WTC11 (cell line): ENCODE data around the gene RPS15. TPM values are rescaled to one million over a fixed set of nuclear protein-coding genes. Genes with fewer than 3 reads are reported as not detected.
A peak's percentile ranks its signal among the peaks of the same experiment; 100 is the strongest.

Source experiments
- ATAC-seq: fragments of 200-7000 bp; cut with Tn5 transposase; 2 replicates; pipeline ENCODE4 v1.10.0; 2021; ENCODE audit warnings: mild to moderate bottlenecking, moderate library complexity
- CTCF ChIA-PET: fragments of 300-600 bp; sonication (Branson Sonifier 250); formaldehyde crosslinking; loops from one replicate; lab custom pipeline; 2021; ENCODE audit warnings: antibody characterized with exemption; lab: Charles Lee
- POLR2A ChIA-PET: fragments of 350-600 bp; sonication (Branson Sonifier 250); formaldehyde crosslinking; loops from one replicate; lab custom pipeline; 2021; ENCODE audit warnings: antibody characterized with exemption; lab: Charles Lee
- DNase-seq: peaks from one replicate; pipeline ENCODE4 v3.0.0; 2021; ENCODE audit warnings: low spot score
- H3K27ac Mint-ChIP-seq: 2 replicates; pipeline ENCODE4 v1.8.0; 2021; ENCODE audit warnings: mixed read lengths
- H3K27me3 Mint-ChIP-seq: 2 replicates; pipeline ENCODE4 v1.8.0; 2021; ENCODE audit warnings: low read depth, mild to moderate bottlenecking, moderate library complexity, mixed read lengths
- H3K36me3 Mint-ChIP-seq: 2 replicates; pipeline ENCODE4 v1.8.0; 2021; ENCODE audit warnings: mixed read lengths
- H3K4me1 Mint-ChIP-seq: 2 replicates; pipeline ENCODE4 v1.8.0; 2022; ENCODE audit warnings: mixed read lengths
- H3K4me3 Mint-ChIP-seq: 2 replicates; pipeline ENCODE4 v1.8.0; 2021; ENCODE audit warnings: mild to moderate bottlenecking, moderate library complexity, mixed read lengths
- H3K9me3 Mint-ChIP-seq: 2 replicates; pipeline ENCODE4 v1.8.0; 2021; ENCODE audit warnings: mixed read lengths
- HMGXB4 ChIP-seq: sonication (generic); formaldehyde crosslinking; IDR thresholded peaks from 2 replicates; pipeline ENCODE4 v1.8.1; 2023; ENCODE audit warnings: mild to moderate bottlenecking, moderate library complexity, missing genetic modification reagents
- NFE2L1 ChIP-seq: sonication (generic); formaldehyde crosslinking; IDR thresholded peaks from 2 replicates; pipeline ENCODE4 v1.8.1; 2023; ENCODE audit warnings: missing genetic modification reagents
- NFYB ChIP-seq: sonication (generic); formaldehyde crosslinking; conservative IDR thresholded peaks from 2 replicates; pipeline ENCODE4 v1.8.0; 2022; ENCODE audit warnings: low read depth, missing genetic modification reagents
- NR2C2 ChIP-seq: sonication (generic); formaldehyde crosslinking; IDR thresholded peaks from 2 replicates; pipeline ENCODE4 v1.8.0; 2022; ENCODE audit warnings: mild to moderate bottlenecking, missing genetic modification reagents
- NR3C1 ChIP-seq: sonication (generic); formaldehyde crosslinking; conservative IDR thresholded peaks from 2 replicates; pipeline ENCODE4 v1.8.1; 2023; ENCODE audit warnings: low read depth, mild to moderate bottlenecking, missing genetic modification reagents
- RELA ChIP-seq: sonication (generic); formaldehyde crosslinking; IDR thresholded peaks from 2 replicates; pipeline ENCODE4 v1.8.1; 2022; ENCODE audit warnings: missing genetic modification reagents, mild to moderate bottlenecking, borderline replicate concordance
- ZNF263 ChIP-seq: sonication (generic); formaldehyde crosslinking; IDR thresholded peaks from 2 replicates; pipeline ENCODE4 v1.8.1; 2022; ENCODE audit warnings: low read depth, mild to moderate bottlenecking, moderate library complexity, missing genetic modification reagents
- ZNF396 ChIP-seq: fragments of 250-450 bp; sonication (Bioruptor Pico); IDR thresholded peaks from 2 replicates; pipeline ENCODE4 v1.8.0; 2021; ENCODE audit warnings: mild to moderate bottlenecking, moderate library complexity, borderline replicate concordance
- ZNF416 ChIP-seq: fragments of 250-450 bp; sonication (Bioruptor Pico); IDR thresholded peaks from 2 replicates; pipeline ENCODE4 v1.9.0; 2021; ENCODE audit warnings: mild to moderate bottlenecking, inconsistent platforms
- ZNF423 ChIP-seq: fragments of 250-450 bp; sonication (Bioruptor Pico); IDR thresholded peaks from 2 replicates; pipeline ENCODE4 v2.1.2; 2022; ENCODE audit warnings: mild to moderate bottlenecking, moderate library complexity
- total RNA-seq: library from RNA; stranded (reverse); gene quantifications from 3 replicates; pipeline ENCODE4 v1.2.3, GENCODE V29; 2021
- TF ChIP-seq, protein P1 (sequence below): sonication (generic); formaldehyde crosslinking; IDR thresholded peaks from 2 replicates; pipeline ENCODE4 v1.8.0; 2023; ENCODE audit warnings: missing genetic modification reagents, mild to moderate bottlenecking, borderline replicate concordance
- TF ChIP-seq, protein P2 (sequence below): sonication (generic); formaldehyde crosslinking; IDR thresholded peaks from 2 replicates; pipeline ENCODE4 v1.8.1; 2023; ENCODE audit warnings: mild to moderate bottlenecking, missing genetic modification reagents, moderate library complexity
- TF ChIP-seq, protein P3 (sequence below): sonication (generic); formaldehyde crosslinking; IDR thresholded peaks from 2 replicates; pipeline ENCODE4 v1.8.0; 2022; ENCODE audit warnings: mild to moderate bottlenecking, missing genetic modification reagents
- TF ChIP-seq, protein P4 (sequence below): sonication (generic); formaldehyde crosslinking; conservative IDR thresholded peaks from 2 replicates; pipeline ENCODE4 v1.8.1; 2022; ENCODE audit warnings: mild to moderate bottlenecking, missing genetic modification reagents
- TF ChIP-seq, protein P5 (sequence below): sonication (generic); formaldehyde crosslinking; IDR thresholded peaks from 2 replicates; pipeline ENCODE4 v1.8.0; 2022; ENCODE audit warnings: mild to moderate bottlenecking, missing genetic modification reagents
- TF ChIP-seq, protein P6 (sequence below): sonication (generic); formaldehyde crosslinking; IDR thresholded peaks from 2 replicates; pipeline ENCODE4 v1.8.1; 2022; ENCODE audit warnings: low read depth, mild to moderate bottlenecking, moderate library complexity, missing genetic modification reagents, borderline replicate concordance

The RPS15 gene
- total RNA-seq, 1 experiment from 2014 or later: 1,932 TPM

- ChIA-PET CTCF (interaction anchor here (0.9 kb wide), 1 partner anchor 143 kb away, joined by 3 read pairs; no protein-coding TSS in a partner anchor), POLR2A (interaction anchor here (1.0 kb wide), 1 partner anchor 27 kb away, joined by 3 read pairs; no protein-coding TSS in a partner anchor)
- H3K27ac Mint-ChIP-seq: peak overlapping the region; percentile 96
- TF ChIP-seq, protein P1, sequence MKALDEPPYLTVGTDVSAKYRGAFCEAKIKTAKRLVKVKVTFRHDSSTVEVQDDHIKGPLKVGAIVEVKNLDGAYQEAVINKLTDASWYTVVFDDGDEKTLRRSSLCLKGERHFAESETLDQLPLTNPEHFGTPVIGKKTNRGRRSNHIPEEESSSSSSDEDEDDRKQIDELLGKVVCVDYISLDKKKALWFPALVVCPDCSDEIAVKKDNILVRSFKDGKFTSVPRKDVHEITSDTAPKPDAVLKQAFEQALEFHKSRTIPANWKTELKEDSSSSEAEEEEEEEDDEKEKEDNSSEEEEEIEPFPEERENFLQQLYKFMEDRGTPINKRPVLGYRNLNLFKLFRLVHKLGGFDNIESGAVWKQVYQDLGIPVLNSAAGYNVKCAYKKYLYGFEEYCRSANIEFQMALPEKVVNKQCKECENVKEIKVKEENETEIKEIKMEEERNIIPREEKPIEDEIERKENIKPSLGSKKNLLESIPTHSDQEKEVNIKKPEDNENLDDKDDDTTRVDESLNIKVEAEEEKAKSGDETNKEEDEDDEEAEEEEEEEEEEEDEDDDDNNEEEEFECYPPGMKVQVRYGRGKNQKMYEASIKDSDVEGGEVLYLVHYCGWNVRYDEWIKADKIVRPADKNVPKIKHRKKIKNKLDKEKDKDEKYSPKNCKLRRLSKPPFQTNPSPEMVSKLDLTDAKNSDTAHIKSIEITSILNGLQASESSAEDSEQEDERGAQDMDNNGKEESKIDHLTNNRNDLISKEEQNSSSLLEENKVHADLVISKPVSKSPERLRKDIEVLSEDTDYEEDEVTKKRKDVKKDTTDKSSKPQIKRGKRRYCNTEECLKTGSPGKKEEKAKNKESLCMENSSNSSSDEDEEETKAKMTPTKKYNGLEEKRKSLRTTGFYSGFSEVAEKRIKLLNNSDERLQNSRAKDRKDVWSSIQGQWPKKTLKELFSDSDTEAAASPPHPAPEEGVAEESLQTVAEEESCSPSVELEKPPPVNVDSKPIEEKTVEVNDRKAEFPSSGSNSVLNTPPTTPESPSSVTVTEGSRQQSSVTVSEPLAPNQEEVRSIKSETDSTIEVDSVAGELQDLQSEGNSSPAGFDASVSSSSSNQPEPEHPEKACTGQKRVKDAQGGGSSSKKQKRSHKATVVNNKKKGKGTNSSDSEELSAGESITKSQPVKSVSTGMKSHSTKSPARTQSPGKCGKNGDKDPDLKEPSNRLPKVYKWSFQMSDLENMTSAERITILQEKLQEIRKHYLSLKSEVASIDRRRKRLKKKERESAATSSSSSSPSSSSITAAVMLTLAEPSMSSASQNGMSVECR (CRISPR knock-in tag): no peak; the same call in 1 of the 2 replicates
- 0 out of 2 replicates have a peak, but pooled peaks have one; percentile 36 for TF ChIP-seq ZNF263 (CRISPR knock-in tag)
- TF ChIP-seq, protein P2, sequence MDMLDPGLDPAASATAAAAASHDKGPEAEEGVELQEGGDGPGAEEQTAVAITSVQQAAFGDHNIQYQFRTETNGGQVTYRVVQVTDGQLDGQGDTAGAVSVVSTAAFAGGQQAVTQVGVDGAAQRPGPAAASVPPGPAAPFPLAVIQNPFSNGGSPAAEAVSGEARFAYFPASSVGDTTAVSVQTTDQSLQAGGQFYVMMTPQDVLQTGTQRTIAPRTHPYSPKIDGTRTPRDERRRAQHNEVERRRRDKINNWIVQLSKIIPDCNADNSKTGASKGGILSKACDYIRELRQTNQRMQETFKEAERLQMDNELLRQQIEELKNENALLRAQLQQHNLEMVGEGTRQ (CRISPR knock-in tag): no peak
- no peak for TF ChIP-seq NR2C2 (CRISPR knock-in tag)
- H3K27me3 Mint-ChIP-seq: no peaks in the 10 kb centered on the region; the same call in 1 of the 2 replicates
- H3K4me3 Mint-ChIP-seq: peak overlapping the region; percentile 95
- H3K4me1 Mint-ChIP-seq: peaks cover 51% of the 10 kb centered on the region
- ATAC-seq (no peak), DNase-seq (no peak)
- no peaks in the 10 kb centered on the region for H3K9me3 Mint-ChIP-seq
- H3K36me3 Mint-ChIP-seq: peaks cover 24% of the 10 kb centered on the region
These were observed 28.8 kb upstream of the RPS15 start for GRCh38 chr19:1409204-1410005.

DNA sequence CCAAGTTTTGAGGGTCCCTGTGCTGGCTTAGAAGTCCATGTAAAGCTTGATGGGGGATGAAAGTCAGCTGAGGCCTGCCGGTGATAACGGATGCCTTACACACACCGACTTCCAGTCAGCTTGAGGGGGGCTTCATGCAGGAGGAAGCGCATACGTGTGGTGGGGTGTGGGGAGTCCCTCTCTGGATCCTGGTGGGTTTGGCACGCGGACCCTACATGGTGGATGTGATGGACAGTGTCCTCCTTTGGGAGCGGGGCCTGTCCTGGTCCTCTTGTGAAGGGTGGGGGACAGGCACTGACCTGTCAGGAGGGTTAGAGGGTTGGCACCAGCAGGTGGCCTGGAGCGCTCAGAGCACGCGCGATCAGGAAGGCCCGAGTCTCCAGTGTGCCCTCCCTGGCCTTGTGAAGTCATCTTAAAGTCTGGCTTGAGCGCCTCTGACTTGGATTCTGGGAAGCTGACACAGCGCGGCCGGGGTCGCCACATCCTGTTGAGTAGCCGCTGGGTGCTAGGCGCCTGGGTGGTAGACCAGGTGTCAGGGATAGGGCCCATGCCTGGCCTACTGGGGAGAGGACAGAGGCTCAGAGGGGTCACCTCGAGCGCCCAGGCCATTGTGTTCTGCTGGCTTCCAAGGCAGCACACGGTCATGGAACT lies 27.9 kb upstream of the RPS15 start:
- Mint-ChIP-seq H3K4me1 (peaks cover 57% of the 10 kb centered on the region), H3K36me3 (peaks cover 24% of the 10 kb centered on the region), H3K9me3 (no peaks in the 10 kb centered on the region), H3K27me3 (no peaks in the 10 kb centered on the region), H3K27ac (peak overlapping the region; percentile 95), H3K4me3 (peak overlapping the region; percentile 95)
- ATAC-seq (no peak), DNase-seq (no peak)
- TF ChIP-seq NR2C2 (CRISPR knock-in tag) (no peak), NFE2L1 (no peak)
- ChIA-PET POLR2A (no interaction called here), CTCF (interaction anchor here (0.9 kb wide), 1 partner anchor 144 kb away, joined by 3 read pairs; no protein-coding TSS in a partner anchor)

- Mint-ChIP-seq H3K4me1 (peaks cover 61% of the 10 kb centered on the region), H3K27me3 (no peaks in the 10 kb centered on the region), H3K27ac (peak overlapping the region; percentile 95), H3K36me3 (peaks cover 26% of the 10 kb centered on the region), H3K4me3 (peak overlapping the region; percentile 95), H3K9me3 (no peaks in the 10 kb centered on the region)
- DNase-seq (no peak), ATAC-seq (no peak)
- ChIA-PET CTCF (no interaction called here), POLR2A (no interaction called here)
- TF ChIP-seq, protein P3, sequence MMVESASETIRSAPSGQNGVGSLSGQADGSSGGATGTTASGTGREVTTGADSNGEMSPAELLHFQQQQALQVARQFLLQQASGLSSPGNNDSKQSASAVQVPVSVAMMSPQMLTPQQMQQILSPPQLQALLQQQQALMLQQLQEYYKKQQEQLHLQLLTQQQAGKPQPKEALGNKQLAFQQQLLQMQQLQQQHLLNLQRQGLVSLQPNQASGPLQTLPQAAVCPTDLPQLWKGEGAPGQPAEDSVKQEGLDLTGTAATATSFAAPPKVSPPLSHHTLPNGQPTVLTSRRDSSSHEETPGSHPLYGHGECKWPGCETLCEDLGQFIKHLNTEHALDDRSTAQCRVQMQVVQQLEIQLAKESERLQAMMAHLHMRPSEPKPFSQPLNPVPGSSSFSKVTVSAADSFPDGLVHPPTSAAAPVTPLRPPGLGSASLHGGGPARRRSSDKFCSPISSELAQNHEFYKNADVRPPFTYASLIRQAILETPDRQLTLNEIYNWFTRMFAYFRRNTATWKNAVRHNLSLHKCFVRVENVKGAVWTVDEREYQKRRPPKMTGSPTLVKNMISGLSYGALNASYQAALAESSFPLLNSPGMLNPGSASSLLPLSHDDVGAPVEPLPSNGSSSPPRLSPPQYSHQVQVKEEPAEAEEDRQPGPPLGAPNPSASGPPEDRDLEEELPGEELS (CRISPR knock-in tag): no peak
- TF ChIP-seq, protein P4, sequence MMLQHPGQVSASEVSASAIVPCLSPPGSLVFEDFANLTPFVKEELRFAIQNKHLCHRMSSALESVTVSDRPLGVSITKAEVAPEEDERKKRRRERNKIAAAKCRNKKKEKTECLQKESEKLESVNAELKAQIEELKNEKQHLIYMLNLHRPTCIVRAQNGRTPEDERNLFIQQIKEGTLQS: no peak
- TF ChIP-seq, protein P5, sequence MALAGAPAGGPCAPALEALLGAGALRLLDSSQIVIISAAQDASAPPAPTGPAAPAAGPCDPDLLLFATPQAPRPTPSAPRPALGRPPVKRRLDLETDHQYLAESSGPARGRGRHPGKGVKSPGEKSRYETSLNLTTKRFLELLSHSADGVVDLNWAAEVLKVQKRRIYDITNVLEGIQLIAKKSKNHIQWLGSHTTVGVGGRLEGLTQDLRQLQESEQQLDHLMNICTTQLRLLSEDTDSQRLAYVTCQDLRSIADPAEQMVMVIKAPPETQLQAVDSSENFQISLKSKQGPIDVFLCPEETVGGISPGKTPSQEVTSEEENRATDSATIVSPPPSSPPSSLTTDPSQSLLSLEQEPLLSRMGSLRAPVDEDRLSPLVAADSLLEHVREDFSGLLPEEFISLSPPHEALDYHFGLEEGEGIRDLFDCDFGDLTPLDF (CRISPR knock-in tag): no peak
- TF ChIP-seq, protein P6, sequence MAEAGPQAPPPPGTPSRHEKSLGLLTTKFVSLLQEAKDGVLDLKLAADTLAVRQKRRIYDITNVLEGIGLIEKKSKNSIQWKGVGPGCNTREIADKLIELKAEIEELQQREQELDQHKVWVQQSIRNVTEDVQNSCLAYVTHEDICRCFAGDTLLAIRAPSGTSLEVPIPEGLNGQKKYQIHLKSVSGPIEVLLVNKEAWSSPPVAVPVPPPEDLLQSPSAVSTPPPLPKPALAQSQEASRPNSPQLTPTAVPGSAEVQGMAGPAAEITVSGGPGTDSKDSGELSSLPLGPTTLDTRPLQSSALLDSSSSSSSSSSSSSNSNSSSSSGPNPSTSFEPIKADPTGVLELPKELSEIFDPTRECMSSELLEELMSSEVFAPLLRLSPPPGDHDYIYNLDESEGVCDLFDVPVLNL (CRISPR knock-in tag): no peak
- TF ChIP-seq ZNF423 (CRISPR knock-in tag) (no peak), HMGXB4 (CRISPR knock-in tag) (no peak), NFYB (CRISPR knock-in tag) (no peak), NR3C1 (CRISPR knock-in tag) (no peak), RELA (CRISPR knock-in tag) (no peak), ZNF396 (CRISPR knock-in tag) (no peak), ZNF416 (CRISPR knock-in tag) (no peak)
These were observed 27.4 kb upstream of the RPS15 start for GRCh38 chr19:1410789-1411188.
